ENCODE data around the gene TRPM7.
"Not testable (repeated sequence)": the region's sequence is repeated elsewhere in the genome, so short reads cannot be mapped to it uniquely, and the experiment has no call there.

The TRPM7 gene

DNA sequence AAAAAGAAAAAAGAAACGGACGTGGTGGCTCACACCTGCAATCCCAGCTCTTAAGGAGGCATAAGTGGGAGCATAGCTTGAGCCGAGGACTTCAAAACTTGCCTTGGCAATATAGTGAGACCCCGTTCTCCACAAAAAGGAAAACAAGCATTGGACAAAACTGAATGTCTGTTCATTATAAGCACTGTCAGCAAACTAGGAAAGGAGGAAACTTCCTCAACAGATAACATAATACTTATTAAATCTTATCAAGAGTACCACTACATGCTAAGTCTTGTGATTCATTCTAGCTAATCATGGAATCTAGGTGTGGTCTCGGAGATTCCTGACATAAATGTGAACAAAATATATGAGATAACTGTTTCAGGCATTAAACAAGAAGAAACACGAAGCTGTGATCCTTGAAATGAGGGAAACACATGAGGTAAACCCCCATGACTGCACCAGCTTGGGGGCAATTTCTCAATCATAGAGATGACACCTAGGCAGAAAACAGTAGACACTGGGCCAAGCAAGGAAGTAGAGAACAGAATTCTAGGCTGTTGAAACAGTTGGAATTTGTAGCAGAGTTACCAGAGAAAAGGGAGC, 33.3 kb downstream of the TRPM7 start:
- DNase-seq: no peak

DNA sequence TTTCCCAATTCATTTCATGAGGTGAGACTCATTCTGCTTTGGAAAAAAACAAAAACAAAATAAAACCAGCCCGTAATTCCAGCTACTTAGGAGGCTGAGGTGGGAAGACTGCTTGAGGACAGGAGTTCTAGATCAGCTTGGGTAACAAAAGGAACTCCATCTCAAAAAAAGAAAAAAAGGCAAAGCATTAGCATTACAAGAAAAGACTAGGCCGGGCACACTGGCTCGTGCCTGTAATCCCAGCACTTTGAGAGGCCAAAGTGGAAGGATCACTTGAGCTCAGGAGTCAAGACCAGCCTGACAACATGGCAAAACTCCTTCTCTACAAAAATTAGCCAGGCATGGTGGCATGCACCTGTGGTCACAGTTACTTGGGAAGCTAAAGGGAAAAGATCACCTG, 33.9 kb downstream of the TRPM7 start:
- no peak for DNase-seq

DNA sequence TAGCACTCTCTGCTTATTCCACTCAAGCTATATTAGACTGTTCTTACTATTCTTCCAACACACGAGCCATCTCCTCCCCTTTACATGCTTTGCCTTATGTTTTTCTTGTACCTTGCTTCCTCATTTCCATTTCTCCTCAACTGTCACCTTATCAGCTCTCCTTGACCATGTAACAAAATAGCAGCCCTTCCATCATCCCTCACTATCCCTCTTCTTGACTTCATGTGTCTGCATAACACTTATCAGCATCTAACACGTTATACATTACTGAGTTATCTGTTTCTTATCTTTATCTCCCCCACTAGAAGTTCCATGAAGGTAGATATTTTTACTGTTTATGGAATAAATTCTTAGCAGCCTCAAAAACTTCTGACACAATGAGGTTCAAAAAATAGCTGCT, 45.3 kb downstream of the TRPM7 start:
- DNase-seq: no peak

DNA sequence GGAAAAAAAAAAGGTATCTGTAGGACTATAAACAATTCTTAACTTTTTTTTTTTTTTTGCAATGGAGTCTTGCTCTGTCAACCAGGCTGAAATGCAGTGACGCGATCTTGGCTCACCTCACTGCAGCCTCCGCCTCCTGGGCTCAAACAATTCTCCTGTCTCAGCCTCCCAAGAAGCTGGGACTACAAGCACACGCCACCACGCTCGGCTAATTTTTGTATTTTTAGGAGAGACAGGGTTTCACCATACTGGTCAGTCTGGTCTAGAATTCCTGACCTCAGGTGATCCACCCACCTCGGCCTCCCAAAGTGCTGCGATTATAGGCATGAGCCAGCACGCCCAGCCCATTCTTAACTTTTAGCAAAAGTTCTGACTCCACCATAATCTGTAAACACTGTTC, 50.5 kb downstream of the TRPM7 start:
- no peak for DNase-seq

DNA sequence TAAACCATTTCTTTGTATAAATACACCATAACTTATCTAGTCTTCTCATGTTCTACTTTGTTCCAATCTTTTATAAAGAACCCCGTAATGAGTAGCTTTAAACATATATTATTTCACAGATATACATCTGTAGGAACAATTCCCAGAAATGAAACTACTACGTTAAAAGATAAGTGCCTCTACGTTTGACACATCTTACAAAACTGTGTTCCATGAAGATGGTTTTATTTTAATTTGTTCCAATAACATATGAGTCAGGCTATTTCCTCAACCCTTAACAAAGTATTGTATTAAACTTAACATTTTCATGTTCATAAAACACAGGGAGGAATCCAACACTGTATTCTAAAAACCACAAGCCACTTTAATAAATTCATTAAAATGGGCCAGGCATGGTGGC, 52.9 kb downstream of the TRPM7 start:
- no peak for DNase-seq

DNA sequence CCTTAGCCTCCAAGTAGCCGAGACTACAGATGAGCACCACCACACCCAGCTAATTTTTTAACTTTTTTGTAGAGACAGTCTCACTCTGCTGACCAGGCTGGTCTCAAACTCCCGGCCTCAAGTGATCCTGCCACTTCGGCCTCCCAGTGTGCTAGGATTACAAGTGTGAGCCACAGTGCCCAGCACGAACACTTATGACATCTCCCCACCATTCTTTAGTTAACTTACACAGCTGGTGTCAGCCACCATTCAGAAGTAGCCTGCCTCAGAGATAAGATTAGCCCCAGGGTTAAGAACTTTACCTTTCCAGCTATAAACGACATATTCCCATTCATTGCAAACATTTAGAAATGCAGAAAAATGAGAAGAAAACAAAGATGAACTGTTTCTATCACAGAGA, 58.2 kb downstream of the TRPM7 start:
- no peak for DNase-seq

DNA sequence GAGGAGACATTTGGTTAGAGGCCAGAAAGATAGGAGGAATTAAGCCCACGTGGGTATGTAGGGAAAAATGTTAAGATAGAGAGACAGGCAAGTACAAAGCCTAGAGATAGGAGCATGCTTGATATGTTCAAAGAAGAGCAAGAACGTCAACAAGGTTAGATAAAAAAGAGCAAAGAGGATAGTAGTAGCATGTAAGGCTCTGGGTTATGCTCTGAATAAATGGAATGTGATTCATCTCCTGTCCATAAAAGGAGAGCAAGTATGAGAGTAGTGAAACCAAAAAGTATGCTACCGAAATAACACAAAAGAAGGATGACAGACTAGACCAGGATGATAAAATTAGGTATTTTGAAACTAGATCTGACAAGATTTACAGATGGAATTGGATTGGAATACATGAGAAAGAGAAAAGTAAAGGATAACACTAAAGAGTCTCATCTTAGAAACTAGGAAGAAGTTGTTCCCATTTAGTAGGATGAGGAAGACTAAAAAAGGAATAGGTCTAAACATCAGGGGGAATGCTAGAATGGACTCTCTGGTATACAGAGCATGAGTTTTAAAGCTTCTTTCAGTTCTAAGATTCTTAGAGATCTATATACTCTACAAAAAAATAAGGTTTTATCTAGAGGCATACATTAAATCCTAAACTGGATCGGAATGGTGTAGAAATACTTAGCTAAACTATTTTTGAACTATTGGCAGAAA, 59.1 kb downstream of the TRPM7 start:
- no peak for DNase-seq

DNA sequence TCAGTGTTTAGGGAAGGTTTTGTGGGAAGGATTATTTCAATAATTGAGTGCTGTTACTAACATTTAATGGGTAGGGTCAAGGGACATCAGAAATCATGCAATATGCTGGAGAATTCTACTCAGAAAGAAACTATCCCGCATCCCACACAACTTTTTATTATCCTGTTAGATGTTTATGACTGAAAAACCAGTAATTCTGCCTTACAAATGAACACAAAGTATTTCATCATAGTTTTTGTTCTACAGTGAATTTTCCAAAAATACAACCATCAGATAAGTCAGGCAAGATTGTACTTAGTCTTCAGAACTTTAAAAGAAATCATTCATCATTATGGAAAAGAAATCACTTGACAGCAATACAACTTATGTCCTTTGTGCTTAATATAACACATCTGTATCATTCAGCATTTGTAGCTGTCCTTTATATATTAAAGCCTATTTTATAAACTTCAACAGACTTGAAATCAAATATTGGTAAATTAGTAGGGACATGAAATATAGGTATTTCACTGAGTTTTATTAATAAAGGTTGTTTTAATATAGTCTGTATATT, 61.9 kb downstream of the TRPM7 start:
- DNase-seq: no peak

DNA sequence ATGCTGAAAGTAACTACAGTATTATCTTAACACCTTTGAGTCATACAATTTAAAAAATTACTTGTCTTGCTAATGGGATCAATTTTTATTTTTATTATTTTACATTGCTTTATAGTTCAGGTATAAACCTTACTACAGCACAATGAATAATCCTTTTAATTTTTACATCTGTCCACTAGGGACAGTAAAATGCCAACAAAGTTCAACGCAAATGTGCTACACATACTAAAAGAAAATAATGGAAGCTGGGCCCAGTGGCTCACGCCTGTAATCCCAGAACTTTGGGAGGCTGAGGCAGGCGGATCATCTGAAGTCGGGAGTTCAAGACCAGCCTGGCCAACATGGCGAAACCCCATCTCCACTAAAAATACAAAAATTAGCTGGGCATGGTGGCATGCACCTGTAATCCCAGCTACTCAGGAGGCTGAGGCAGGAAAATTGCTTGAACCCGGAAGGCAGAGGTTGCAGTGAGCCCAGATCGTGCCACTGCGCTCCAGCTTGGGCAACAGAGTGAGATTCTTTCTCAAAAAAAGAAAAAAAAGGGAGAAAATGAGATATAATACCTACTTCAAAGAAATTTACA, 64.1 kb downstream of the TRPM7 start:
- peak; percentile 1 for DNase-seq

DNA sequence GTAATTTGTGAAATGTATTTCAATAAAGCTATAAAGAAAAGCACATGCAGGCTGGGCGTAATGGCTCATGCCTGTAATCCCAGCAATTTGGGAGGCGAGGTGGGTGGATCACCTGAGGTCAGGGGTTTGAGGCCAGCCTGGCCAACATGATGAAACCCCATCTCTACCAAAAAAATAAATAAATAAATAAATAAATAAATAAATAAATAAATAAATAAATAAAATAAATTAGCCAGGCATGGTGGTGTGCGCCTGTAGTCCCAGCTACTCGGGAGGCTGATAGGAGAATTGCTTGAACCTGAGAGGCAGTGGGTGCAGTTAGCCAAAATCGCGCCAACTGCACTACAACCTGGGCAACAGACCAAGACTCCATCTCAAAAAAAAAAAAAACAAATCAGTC, 69.6 kb downstream of the TRPM7 start:
- DNase-seq: not testable (repeated sequence)

DNA sequence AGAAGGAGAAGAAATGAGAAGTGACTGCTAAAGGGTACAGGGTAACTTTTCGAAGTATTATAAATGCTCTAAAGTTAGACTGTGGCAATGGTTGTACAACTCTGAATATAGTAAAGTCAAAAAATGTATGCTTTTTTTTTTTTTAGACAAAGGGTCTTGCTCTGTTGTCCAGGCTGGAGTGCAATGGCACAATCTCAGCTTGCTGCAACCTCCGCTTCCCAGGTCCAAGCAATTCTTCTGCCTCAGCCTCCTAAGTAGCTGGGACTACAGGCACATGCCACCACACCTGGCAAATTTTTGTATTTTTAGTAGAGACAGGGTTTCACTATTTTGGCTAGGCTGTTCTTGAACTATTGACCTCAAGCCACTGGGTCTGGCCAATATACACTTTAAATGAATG, 70.0 kb downstream of the TRPM7 start:
- DNase-seq: not testable (repeated sequence)

DNA sequence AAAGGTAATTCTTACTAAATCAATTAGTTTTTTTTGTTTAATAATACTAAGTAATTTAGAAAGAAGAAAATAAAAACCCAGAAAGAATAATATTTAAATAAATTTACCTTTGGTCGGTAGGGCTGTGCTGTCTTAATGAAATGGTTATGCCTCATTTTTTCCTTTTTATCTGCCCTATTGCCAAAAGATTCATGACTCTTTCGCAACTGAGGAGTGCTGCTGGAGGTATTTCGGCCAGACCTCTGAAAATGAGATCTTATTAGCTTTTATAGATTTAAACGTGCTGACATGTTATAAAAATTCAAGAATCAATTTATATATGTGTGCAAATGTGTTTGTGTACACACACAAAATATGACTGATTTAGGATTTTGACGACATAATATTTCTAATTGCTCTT, 73.0 kb downstream of the TRPM7 start:
- no peak for DNase-seq

DNA sequence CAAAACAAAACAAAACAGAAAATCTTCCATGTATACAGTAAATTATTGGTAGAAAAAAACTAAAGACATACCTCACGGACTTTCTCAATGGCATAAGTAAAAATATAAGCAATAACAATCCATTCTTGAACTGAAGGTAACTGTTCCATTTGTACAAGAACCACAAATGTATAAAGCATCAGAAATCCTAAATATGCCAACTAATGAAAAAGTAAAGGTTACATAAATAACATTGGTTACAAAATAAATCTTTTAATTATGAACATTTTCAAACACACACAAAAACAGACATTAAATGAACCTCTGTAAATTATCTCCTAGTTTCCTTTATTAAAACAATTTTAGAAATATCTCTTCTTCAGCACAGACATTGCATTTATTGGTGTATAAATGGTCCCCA, 79.5 kb downstream of the TRPM7 start:
- no peak for DNase-seq

DNA sequence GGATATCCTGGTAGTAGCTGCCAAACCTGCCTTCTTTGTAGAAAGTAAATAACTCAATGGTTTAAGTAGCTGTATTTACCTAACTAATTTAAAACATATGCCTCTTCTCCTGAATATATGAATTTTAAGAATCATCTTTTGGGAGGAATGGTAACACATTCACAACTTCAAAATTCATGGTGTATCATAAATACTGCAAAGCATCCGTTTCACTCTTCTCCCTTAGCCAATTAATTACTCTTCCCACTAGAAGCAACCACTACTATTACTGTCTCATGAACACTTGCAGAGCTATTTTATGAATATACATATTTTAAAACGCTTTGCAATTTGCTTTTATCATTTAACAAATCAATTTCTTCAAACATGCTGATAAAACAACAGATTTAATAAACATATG, 81.1 kb downstream of the TRPM7 start:
- DNase-seq: no peak

DNA sequence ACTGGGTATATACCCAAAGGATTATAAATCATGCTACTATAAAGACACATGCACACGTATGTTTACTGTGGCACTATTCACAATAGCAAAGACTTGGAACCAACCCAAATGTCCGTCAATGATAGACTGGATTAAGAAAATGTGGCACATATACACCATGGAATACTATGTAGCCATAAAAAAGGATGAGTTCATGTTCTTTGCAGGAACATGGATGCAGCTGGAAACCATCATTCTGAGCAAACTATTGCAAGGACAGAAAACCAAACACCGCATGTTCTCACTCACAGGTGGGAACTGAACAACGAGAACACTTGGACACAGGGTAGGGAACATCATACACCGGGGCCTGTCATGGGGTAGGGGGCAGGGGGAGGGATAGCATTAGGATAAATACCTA, 84.6 kb downstream of the TRPM7 start:
- DNase-seq: not testable (repeated sequence)

DNA sequence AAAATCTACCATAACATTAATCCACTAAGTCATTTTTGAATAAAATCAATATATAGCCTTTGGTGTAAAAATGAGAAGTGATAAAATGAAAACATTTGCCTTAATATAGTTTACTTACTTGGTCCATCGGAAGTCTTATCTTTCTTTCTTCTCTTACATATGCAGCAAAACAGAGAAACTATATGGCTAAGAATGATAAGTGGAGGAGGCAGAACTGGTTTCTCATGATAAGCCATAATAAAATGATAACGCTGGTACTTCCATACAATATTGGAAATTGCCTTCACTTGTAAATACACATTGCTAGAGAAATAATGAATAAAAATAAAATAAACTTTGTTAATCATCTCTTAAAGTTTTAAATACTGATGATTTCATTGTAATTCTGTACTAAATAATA, 92.3 kb downstream of the TRPM7 start:
- no peak for DNase-seq

DNA sequence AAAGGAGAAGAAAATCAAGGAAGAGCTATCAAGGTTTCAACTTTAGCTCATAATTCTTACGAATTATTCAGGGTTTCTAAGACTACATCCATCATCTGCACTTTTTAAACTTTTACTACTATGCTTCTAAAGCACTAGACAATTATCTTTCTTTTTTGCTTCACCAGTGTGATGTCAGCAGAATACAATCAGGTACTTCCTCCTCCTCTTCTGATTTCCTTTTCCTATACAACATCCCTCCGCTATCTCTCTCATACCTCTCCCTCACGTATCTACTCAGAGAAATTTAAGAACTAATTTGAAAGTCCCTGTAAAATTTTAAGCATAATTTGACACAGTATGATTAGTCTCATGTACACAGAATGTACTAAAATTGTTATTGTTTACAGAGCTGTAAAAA, 92.8 kb downstream of the TRPM7 start:
- DNase-seq: no peak

DNA sequence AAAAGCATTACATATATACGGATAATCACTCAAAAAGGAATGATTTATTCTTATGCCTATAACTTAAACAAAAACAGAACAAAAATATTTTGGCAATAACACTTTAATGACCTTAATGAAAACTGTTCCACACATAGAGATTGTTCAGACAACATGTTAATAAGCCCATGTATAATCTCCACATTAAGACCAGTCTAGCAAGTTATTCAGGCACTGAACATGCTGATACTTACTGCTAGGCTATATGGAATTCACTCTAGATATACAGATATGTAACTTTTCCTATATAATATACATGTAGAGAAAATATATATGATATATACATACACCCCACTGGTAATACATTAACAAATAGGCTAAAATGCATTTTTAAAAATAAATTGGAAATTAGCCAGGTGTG, 96.3 kb downstream of the TRPM7 start:
- no peak for DNase-seq

DNA sequence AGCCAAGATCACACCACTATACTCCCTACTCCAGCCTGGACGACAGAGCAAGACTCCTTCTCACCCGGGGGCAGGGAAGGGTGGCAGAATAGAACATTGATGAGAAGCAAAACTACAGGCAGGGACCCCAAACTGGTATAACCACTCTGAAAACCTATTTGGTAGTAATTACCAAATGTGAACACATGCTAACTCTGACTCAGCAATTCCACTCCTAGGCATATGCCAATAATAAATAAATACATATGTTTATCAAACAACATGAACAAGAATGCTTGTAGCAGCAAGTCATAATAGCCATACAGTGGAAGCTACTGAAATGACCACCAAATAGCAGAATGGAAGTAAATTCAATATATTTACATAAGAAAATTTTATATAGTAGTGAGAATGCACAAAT, 109.1 kb downstream of the TRPM7 start:
- DNase-seq: no peak

DNA sequence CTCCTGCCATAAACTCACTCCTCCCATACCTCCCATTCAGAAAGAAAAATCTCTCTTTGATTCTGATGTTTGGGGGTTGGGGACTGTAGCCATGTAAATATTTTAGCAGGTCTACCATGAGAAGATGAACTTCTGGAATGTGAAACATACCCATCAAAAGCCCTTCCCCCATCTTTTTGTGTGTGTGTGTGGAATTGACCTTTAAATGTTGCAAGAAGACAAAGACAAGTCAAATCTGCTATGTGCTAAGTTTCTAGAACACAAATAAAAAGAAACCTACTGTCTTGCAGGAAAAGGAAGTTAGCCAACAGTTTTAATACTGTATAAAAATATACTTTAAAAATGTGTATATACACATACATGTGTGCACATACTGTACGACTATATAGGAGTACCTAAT, 110.4 kb downstream of the TRPM7 start:
- no peak for DNase-seq

DNA sequence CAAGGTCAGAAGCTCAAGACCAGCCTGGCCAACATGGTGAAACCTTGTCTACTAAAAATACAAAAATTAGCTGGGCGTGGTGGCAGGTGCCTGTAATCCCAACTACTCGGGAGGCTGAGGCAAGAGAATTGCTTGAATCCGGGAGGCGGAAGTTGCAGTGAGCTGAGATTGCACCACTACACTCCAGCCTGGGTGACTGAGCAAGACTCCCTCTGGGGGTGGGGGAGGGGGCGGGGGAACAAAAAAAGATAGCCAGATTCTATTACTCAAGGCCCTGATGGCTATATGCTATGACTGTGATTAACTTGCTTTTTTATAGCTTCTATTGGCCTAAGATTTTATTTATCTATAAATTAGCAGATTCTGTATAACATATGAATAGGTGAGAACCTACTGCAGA, 112.8 kb downstream of the TRPM7 start:
- not testable (repeated sequence) for DNase-seq

DNA sequence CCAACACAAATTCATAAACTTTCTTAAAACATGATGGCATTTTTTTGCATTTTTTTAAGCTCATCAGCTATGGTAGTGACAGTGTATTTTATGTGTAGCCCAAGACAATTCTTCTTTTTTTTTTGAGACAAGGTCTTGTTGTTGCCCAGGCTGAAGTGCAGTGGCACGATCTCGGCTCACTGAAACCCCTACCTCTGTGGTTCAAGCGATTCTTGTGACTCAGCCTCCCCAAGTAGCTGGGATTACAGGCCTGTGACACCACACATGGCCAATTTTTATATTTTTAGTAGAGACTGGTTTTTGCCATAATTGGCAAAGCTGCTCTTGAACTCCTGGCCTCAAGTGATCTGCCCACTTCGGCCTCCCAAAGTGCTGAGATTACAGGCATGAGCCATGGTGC, 122.8 kb downstream of the TRPM7 start:
- DNase-seq: no peak

DNA sequence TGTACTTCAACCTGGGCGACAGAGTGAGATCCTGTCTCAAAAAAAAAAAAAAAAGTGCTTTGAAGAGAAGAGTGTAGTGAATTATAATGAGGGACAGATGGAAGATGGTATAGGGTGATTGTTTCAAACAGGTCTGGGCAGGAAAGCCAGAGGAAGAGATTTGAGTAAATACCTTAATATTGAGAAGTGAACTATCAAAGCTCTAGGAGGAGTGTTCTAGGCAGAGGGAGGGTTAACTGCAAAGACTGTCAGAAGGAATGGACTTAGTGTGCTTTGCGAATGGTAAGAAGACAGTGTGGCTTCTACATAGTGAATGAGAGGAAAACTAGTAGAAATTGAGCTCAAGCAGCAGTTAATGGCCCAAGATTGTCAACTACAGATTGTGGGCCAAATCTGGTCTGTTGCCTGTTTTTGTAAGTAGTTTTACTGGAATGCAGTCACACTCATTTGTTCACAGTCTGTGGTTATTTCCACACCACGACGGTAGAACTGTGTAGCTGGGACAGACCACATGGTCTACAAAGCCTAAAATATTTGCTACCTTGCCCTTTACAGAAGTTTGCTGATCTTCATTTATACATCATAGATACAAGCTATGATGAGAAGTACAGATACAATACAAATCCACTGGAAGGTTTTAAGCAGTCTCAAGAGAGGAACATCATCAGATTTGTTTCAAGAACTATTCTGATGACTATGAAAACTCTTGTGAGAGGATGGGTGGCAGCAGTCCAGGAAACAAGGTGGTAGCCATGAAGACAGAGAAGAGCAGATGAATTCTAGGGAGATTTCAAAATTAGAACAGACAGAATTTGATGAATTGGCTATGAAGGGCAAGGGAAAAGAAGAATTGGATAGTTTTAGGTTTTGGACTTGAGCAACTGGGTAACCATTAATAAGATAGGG, 123.6 kb downstream of the TRPM7 start:
- DNase-seq: peak; percentile 31
